ENCODE data around the gene POC5. TPM values are rescaled to one million over a fixed set of nuclear protein-coding genes. Genes with fewer than 3 reads are reported as not detected.

The POC5 gene
- total and polyA plus RNA-seq, 2 of the 13 experiments (the other 11 are each of a cell fraction or from before 2014, with no cell fraction given) = 6.9 to 9.3 TPM

DNA sequence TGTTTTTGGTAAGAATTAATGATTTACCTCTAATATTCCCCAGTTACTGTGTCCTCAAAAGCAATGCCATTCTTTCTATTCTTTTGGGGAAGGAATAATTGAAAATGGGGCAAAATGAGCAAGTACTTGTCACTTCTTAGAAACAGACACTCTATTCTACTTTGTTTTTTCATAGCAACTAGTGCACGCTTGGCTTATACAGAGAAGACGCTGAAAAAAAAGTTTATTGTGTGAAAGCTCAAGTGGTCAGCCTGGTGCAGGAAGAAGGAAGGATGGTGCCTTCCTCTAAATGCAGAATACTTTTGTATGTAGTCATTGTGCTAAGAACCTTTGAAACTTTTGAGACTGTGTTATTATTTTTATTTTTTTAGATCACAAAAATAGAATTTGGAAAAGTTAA, 76.4 kb downstream of the POC5 start:
- intact Hi-C loops (cut with micrococcal nuclease; ENCODE audit: unreplicated experiment) = no loop called here

More for the DNA sequence above, 76.4 kb downstream of the POC5 start:
- TF ChIP-seq ZNF546 (CRISPR knock-in tag; conservative IDR thresholded peaks at IDR 0.05) (no peak), SAP130 (CRISPR knock-in tag; IDR thresholded peaks at IDR 0.05; ENCODE audit: low read depth) (no peak), ONECUT2 (CRISPR knock-in tag; IDR thresholded peaks at IDR 0.05) (no peak), HHEX (CRISPR knock-in tag; IDR thresholded peaks at IDR 0.05) (no peak), POGZ (CRISPR knock-in tag; IDR thresholded peaks at IDR 0.05) (no peak), ADNP (CRISPR knock-in tag; IDR thresholded peaks at IDR 0.05) (no peak), SRF (IDR thresholded peaks at IDR 0.05; ENCODE audit: low read depth, low read length) (no peak), ZNF484 (CRISPR knock-in tag; IDR thresholded peaks at IDR 0.05; ENCODE audit: borderline replicate concordance, low read depth) (no peak), ZNF510 (CRISPR knock-in tag; IDR thresholded peaks at IDR 0.05; ENCODE audit: low read depth) (no peak), RORA (CRISPR knock-in tag; IDR thresholded peaks at IDR 0.05) (no peak), ZNF850 (CRISPR knock-in tag; conservative IDR thresholded peaks at IDR 0.05) (no peak), SIN3B (IDR thresholded peaks at IDR 0.05; ENCODE audit: low read length) (no peak), PHF8 (CRISPR knock-in tag; IDR thresholded peaks at IDR 0.05) (no peak), TOE1 (CRISPR knock-in tag; IDR thresholded peaks at IDR 0.05) (no peak), ZBTB34 (CRISPR knock-in tag; IDR thresholded peaks at IDR 0.05) (no peak)
- TF ChIP-seq, protein P1, sequence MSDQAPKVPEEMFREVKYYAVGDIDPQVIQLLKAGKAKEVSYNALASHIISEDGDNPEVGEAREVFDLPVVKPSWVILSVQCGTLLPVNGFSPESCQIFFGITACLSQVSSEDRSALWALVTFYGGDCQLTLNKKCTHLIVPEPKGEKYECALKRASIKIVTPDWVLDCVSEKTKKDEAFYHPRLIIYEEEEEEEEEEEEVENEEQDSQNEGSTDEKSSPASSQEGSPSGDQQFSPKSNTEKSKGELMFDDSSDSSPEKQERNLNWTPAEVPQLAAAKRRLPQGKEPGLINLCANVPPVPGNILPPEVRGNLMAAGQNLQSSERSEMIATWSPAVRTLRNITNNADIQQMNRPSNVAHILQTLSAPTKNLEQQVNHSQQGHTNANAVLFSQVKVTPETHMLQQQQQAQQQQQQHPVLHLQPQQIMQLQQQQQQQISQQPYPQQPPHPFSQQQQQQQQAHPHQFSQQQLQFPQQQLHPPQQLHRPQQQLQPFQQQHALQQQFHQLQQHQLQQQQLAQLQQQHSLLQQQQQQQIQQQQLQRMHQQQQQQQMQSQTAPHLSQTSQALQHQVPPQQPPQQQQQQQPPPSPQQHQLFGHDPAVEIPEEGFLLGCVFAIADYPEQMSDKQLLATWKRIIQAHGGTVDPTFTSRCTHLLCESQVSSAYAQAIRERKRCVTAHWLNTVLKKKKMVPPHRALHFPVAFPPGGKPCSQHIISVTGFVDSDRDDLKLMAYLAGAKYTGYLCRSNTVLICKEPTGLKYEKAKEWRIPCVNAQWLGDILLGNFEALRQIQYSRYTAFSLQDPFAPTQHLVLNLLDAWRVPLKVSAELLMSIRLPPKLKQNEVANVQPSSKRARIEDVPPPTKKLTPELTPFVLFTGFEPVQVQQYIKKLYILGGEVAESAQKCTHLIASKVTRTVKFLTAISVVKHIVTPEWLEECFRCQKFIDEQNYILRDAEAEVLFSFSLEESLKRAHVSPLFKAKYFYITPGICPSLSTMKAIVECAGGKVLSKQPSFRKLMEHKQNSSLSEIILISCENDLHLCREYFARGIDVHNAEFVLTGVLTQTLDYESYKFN (CRISPR knock-in tag; conservative IDR thresholded peaks at IDR 0.05) = no peak
- TF ChIP-seq, protein P2, sequence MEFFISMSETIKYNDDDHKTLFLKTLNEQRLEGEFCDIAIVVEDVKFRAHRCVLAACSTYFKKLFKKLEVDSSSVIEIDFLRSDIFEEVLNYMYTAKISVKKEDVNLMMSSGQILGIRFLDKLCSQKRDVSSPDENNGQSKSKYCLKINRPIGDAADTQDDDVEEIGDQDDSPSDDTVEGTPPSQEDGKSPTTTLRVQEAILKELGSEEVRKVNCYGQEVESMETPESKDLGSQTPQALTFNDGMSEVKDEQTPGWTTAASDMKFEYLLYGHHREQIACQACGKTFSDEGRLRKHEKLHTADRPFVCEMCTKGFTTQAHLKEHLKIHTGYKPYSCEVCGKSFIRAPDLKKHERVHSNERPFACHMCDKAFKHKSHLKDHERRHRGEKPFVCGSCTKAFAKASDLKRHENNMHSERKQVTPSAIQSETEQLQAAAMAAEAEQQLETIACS (CRISPR knock-in tag; IDR thresholded peaks at IDR 0.05) = no peak
- TF ChIP-seq, protein P3, sequence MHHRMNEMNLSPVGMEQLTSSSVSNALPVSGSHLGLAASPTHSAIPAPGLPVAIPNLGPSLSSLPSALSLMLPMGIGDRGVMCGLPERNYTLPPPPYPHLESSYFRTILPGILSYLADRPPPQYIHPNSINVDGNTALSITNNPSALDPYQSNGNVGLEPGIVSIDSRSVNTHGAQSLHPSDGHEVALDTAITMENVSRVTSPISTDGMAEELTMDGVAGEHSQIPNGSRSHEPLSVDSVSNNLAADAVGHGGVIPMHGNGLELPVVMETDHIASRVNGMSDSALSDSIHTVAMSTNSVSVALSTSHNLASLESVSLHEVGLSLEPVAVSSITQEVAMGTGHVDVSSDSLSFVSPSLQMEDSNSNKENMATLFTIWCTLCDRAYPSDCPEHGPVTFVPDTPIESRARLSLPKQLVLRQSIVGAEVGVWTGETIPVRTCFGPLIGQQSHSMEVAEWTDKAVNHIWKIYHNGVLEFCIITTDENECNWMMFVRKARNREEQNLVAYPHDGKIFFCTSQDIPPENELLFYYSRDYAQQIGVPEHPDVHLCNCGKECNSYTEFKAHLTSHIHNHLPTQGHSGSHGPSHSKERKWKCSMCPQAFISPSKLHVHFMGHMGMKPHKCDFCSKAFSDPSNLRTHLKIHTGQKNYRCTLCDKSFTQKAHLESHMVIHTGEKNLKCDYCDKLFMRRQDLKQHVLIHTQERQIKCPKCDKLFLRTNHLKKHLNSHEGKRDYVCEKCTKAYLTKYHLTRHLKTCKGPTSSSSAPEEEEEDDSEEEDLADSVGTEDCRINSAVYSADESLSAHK (CRISPR knock-in tag; IDR thresholded peaks at IDR 0.05; ENCODE audit: borderline replicate concordance) = no peak
- H3K79me2 ChIP-seq (ENCODE audit: insufficient read depth, low read length) = no peaks in the 10 kb centered on the region
- no peak overlapping the region for H3K4me3 ChIP-seq (replicated peaks in 1 of 3; ENCODE audit: insufficient read depth in 1 of 3, low read depth in 2 of 3, low read length in 3 of 3)
- FAIRE-seq = no peak
- no peaks in the 10 kb centered on the region for H3K27me3 ChIP-seq (ENCODE audit: control insufficient read depth in 1 of 2, insufficient read depth in 2 of 2, low read length in 2 of 2)
- 59% methylated on average over 2 of the region's 2 CpGs for WGBS (ENCODE audit: low lambda C conversion rate)
- H4K20me1 ChIP-seq (ENCODE audit: insufficient read depth, low read length) = no peaks in the 10 kb centered on the region
- no peak overlapping the region for H3K4me2 ChIP-seq (ENCODE audit: low read depth, low read length)
- ChIA-PET CTCF (ENCODE audit: low intra/inter-chr PET ratio, low total read pairs) (no interaction called here), POLR2A (no interaction called here)
- no peak overlapping the region for H3K27ac ChIP-seq (ENCODE audit: extremely low read length, insufficient read depth, low read length)
- no peak overlapping the region for H3K9ac ChIP-seq (ENCODE audit: insufficient read depth, low read depth, low read length)
- no TSS peak for BruUV-seq (replicated peaks)
- no peaks in the 10 kb centered on the region for H3K9me3 ChIP-seq (ENCODE audit: low read length)
- no peaks in the 10 kb centered on the region for H3K4me1 ChIP-seq (ENCODE audit: insufficient read depth, low read length)
- H3K36me3 ChIP-seq (replicated peaks in 1 of 2; ENCODE audit: control insufficient read depth in 1 of 2, insufficient read depth in 2 of 2, low read length in 2 of 2) = no peaks in the 10 kb centered on the region
- no peak for ATAC-seq
- H2AFZ ChIP-seq (ENCODE audit: low read length) = no peak overlapping the region
- in situ Hi-C loops (cut with HindIII; ENCODE audit: extremely low pct_ligation_motif_present, low pct_unique_long_range_greater_than_20kb) = no loop called here
- DNase-seq (ENCODE audit: low spot score) = no peak
